OCI-LY3 (cell line): ENCODE results near the gene PRSS36.

Experiments
- CTCF ChIP-seq: fragments of 200-600, 300-600 bp; sonication (generic); IDR thresholded peaks from 2 replicates; pipeline ENCODE4 v1.5.1; 2014; ENCODE audit warnings: antibody characterized with exemption, low read length, low read depth
- EZH2phosphoT487 ChIP-seq: fragments of 200-600 bp; shearing (Covaris generic); IDR thresholded peaks from 2 replicates; pipeline ENCODE4 v1.6.1; 2018; ENCODE audit warnings: antibody characterized with exemption, mixed run types, low read depth

GRCh38 chr16:31108035-31108793 is 41.7 kb downstream of the PRSS36 start, which contains the start of gene BCKDK:
- TF ChIP-seq CTCF (no peak), EZH2phosphoT487 (no peak)
